Heart left ventricle (tissue), 13 donors: ENCODE results near the gene LRIT1.

Source experiments
- POLR2A ChIP-seq, 2 donors: fragments of 450-650 bp; IDR thresholded peaks; one replicate each; pipeline ENCODE4 v1.6.1; 2017; ENCODE audit warnings: antibody characterized with exemption in 2 of 2, mild to moderate bottlenecking in 2 of 2, moderate library complexity in 2 of 2
- TF ChIP-seq, protein P1 (sequence below), 12 donors: fragments of 200-600 bp; sonication (generic) in 4 of 12; IDR thresholded peaks; one replicate each; pipeline versions ENCODE4 v1.5.0 to v1.8.0; 2018 to 2022; ENCODE audit warnings: antibody characterized with exemption in 12 of 12, mild to moderate bottlenecking in 5 of 12
- donor health status: ischemic (EF 13 %, LVEDD 7.1; RV severe dilation, severe dysfunction).
- donor health status: DM: no; HTN: yes; CAD: no.
- donor health status: DM: no; HTN: no; CAD: no.
- donor health status: ischemic (EF 25% LVEDD 6.9; RV normal size, moderate dysfunction).
- donor health status: ischemic (EF 25% LVEDD 5.7; RV mildly dilated, moderate dysfunction).
- donor health status: ischemic (EF 35%, LVEDD 5.7; RV mildly dilated, moderate dysfunction).
- donor health status: nonischemic (EF 11% LVEDD 7.7; RV severe dilation, severe dysfunction).
- donor health status: DM: yes; HTN: yes; CAD: no.
- donor health status: PGD.
- donor health status: ischemic (EF 29% LVEDD 5.4; RV normal size, mild dysfunction).
- donor health status: nonischemic (EF 23%, LVEDD 6.1; RV moderate dilation, normal function).

DNA sequence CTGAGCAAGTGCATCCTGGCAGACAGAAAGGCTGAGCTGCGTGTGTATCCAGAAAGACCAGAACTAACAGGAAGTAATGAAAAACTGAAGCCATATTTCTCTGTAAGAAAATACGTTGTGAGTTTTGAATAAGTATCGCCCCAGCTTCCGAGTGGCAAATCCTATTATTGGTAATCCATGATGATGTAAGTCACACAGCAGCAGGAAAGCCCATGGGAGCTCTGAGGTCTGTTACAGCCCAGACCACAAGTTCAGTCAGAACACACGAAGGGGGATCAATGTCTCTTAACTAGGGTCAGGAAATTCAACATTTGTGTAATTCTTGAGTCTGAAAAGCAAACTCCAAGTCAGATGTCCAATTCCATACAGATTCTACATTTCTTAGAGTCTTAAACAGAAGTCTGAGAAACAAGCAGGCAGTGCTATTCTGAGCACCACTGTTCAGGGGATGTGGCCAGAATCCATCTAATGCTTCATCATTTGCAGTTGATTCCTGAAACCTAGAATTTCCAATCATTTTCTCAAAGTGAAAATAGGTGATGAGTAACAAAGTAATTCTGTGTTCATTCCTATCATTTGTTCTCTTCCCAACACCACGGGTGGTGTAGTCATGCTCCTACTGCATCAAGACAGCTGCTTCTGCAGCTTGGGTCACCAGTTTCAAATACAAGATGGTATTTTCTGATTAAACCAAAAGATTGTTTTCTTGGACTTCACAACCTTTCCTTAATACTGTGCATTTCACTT is 15.7 kb downstream of the LRIT1 start, which contains the start of gene LRIT2:
- TF ChIP-seq, protein P1, sequence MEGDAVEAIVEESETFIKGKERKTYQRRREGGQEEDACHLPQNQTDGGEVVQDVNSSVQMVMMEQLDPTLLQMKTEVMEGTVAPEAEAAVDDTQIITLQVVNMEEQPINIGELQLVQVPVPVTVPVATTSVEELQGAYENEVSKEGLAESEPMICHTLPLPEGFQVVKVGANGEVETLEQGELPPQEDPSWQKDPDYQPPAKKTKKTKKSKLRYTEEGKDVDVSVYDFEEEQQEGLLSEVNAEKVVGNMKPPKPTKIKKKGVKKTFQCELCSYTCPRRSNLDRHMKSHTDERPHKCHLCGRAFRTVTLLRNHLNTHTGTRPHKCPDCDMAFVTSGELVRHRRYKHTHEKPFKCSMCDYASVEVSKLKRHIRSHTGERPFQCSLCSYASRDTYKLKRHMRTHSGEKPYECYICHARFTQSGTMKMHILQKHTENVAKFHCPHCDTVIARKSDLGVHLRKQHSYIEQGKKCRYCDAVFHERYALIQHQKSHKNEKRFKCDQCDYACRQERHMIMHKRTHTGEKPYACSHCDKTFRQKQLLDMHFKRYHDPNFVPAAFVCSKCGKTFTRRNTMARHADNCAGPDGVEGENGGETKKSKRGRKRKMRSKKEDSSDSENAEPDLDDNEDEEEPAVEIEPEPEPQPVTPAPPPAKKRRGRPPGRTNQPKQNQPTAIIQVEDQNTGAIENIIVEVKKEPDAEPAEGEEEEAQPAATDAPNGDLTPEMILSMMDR (IDR thresholded peaks at IDR 0.05) = no peak
- TF ChIP-seq POLR2A (IDR thresholded peaks at IDR 0.05) = no peak
